Sigmoid colon (tissue), 7 donors: ENCODE results near the gene CCDC66. TPM values are rescaled to one million over a fixed set of nuclear protein-coding genes. Genes with fewer than 3 reads are reported as not detected.
"Not testable (repeated sequence)": the region's sequence is repeated elsewhere in the genome, so short reads cannot be mapped to it uniquely, and the experiment has no call there.

ENCODE experiments used
- DNase-seq: peaks from one replicate; pipeline ENCODE4 v3.0.0-alpha.2; 2019
- H3K27ac ChIP-seq, 4 donors: fragments of 200-600 bp; sonication (generic); one replicate each; pipeline ENCODE4 v1.5.1; 2016 to 2019; ENCODE audit warnings: mild to moderate bottlenecking in 1 of 4
- H3K27me3 ChIP-seq, 3 donors: fragments of 200-600 bp; sonication (generic); one replicate each; pipeline ENCODE4 v1.5.1; 2019; ENCODE audit warnings: mild to moderate bottlenecking in 1 of 3
- H3K36me3 ChIP-seq, 4 donors: fragments of 200-600 bp; sonication (generic); one replicate each; pipeline ENCODE4 v1.5.1; 2016 to 2019
- H3K4me1 ChIP-seq, 4 donors: fragments of 200-600 bp; sonication (generic); one replicate each; pipeline ENCODE4 v1.5.1; 2017 to 2019
- H3K4me3 ChIP-seq, 4 donors: fragments of 200-600 bp; sonication (generic); one replicate each; pipeline ENCODE4 v1.5.1; 2017 to 2019; ENCODE audit warnings: mild to moderate bottlenecking in 2 of 4, moderate library complexity in 1 of 4
- H3K9me3 ChIP-seq, 4 donors: fragments of 200-600 bp in 3 of 4; sonication (generic) in 3 of 4; one replicate each; pipeline versions ENCODE4 v1.5.1 to v1.6.1; 2013 to 2019
- CTCF ChIP-seq, 4 experiments: fragments of 450-650 bp in 3 of 4; fragments of 200-600 bp in 1 of 4; IDR thresholded peaks; one replicate each; pipeline ENCODE4 v1.5.1; 2016 to 2019; ENCODE audit warnings: antibody characterized with exemption in 4 of 4, mild to moderate bottlenecking in 3 of 4, moderate library complexity in 2 of 4
- EP300 ChIP-seq, 4 donors: sonication (generic); formaldehyde crosslinking; IDR thresholded peaks; one replicate each; pipeline ENCODE4 v1.6.1; 2017; ENCODE audit warnings: antibody characterized with exemption in 4 of 4
- POLR2A ChIP-seq, 2 donors: fragments of 450-650 bp; IDR thresholded peaks; one replicate each; pipeline ENCODE4 v1.6.1; 2016; ENCODE audit warnings: antibody characterized with exemption in 2 of 2, mild to moderate bottlenecking in 2 of 2, moderate library complexity in 2 of 2
- POLR2AphosphoS5 ChIP-seq, 4 donors: sonication (generic); formaldehyde crosslinking; IDR thresholded peaks; one replicate each; pipeline ENCODE4 v1.6.1; 2017; ENCODE audit warnings: antibody characterized with exemption in 4 of 4
- WGBS, 2 donors: extraction: QIAGEN DNeasy Blood & Tissue Kit; methylation state at CpG; one replicate each; pipeline ENCODE4 v1.1.7; 2013; 5-methylcytosine and 5-hydroxymethylcytosine counted together
- intact Hi-C: fragments of 100-400 bp; cut with DNase I; formaldehyde crosslinking; loops from one replicate; pipeline ENCODE4 v1.15.1; 2023
- polyA plus RNA-seq, 3 donors: library from polyadenylated mRNA; stranded (reverse); fragments of 200-250 nt; gene quantifications; one replicate each; pipeline ENCODE4 v1.2.3, GENCODE V29; 2013
- total RNA-seq, 4 donors: library from RNA; depleted of rRNA; stranded (reverse); fragments of >200 nt; gene quantifications; one replicate each; pipeline ENCODE4 v1.1.0, GENCODE V29; 2016
- donor health status: healthy with polysubstance abuse.
- donor health status: Bipolar disorder and iron deficiency.
- donor health status: healthy.

CCDC66 gene
- total and polyA plus RNA-seq, 7 donors: 4.2 to 86.1 (median 27.7) TPM

GRCh38 chr3:56591262-56591661 is 34.3 kb downstream of the CCDC66 start:
- H3K4me1 ChIP-seq: no peaks in the 10 kb centered on the region
- H3K27me3 ChIP-seq: no peaks in the 10 kb centered on the region
- no peak overlapping the region for H3K27ac ChIP-seq
- H3K9me3 ChIP-seq: no peaks in the 10 kb centered on the region
- WGBS, 2 donors: 22 to 57% methylated on average over 2 of the region's 2 CpGs
- peaks cover 0 to 33% (median 3%) of the 10 kb centered on the region in 4 donors for H3K36me3 ChIP-seq
- intact Hi-C loops: no loop called here
- DNase-seq: no peak
- TF ChIP-seq POLR2A (IDR thresholded peaks at IDR 0.05) (no peak), CTCF (IDR thresholded peaks at IDR 0.05) (no peak), EP300 (IDR thresholded peaks at IDR 0.05) (no peak), POLR2AphosphoS5 (IDR thresholded peaks at IDR 0.05) (no peak)
- H3K4me3 ChIP-seq: no peak overlapping the region

GRCh38 chr3:56593455-56594158 is 36.6 kb downstream of the CCDC66 start:
- Histone ChIP-seq H3K4me1 (no peaks in the 10 kb centered on the region), H3K27me3 (no peaks in the 10 kb centered on the region), H3K27ac (no peak overlapping the region), H3K4me3 (no peak overlapping the region), H3K9me3 (no peaks in the 10 kb centered on the region), H3K36me3 (peaks cover 0 to 51% (median 6%) of the 10 kb centered on the region in 4 donors)
- intact Hi-C loops: no loop called here
- WGBS, 2 donors: 72 to 93% methylated on average over 6 of the region's 6 CpGs
- DNase-seq: no peak
- TF ChIP-seq POLR2AphosphoS5 (IDR thresholded peaks at IDR 0.05) (no peak), EP300 (IDR thresholded peaks at IDR 0.05) (no peak), CTCF (IDR thresholded peaks at IDR 0.05) (no peak), POLR2A (IDR thresholded peaks at IDR 0.05) (no peak)

- Histone ChIP-seq H3K27me3 (no peaks in the 10 kb centered on the region), H3K36me3 (peaks cover 0 to 53% (median 6%) of the 10 kb centered on the region in 4 donors), H3K27ac (no peak overlapping the region), H3K4me3 (no peak overlapping the region), H3K4me1 (no peaks in the 10 kb centered on the region), H3K9me3 (no peaks in the 10 kb centered on the region)
- TF ChIP-seq POLR2AphosphoS5 (IDR thresholded peaks at IDR 0.05) (no peak), POLR2A (IDR thresholded peaks at IDR 0.05) (no peak), CTCF (IDR thresholded peaks at IDR 0.05) (no peak), EP300 (IDR thresholded peaks at IDR 0.05) (no peak)
- no peak for DNase-seq
- 88 to 95% methylated on average over 11 of the region's 11 CpGs for WGBS, 2 donors
- intact Hi-C loops: no loop called here
Measured at GRCh38 chr3:56595975-56596840, 39.2 kb downstream of the CCDC66 start.

GRCh38 chr3:56608479-56608878 is 51.5 kb downstream of the CCDC66 start:
- WGBS, 2 donors: 73 to 80% methylated on average over 1 to 2 of the region's 2 CpGs
- H3K9me3 ChIP-seq, H3K4me1 ChIP-seq, H3K27ac ChIP-seq, H3K27me3 ChIP-seq, DNase-seq, intact Hi-C loops, H3K4me3 ChIP-seq: not testable (repeated sequence)
- H3K36me3 ChIP-seq: peaks cover 10 to 36% (median 17%) of the 10 kb centered on the region in 4 donors

- Histone ChIP-seq H3K27ac (no peak overlapping the region), H3K9me3 (no peaks in the 10 kb centered on the region), H3K4me1 (peaks cover 0 to 7% (median 2%) of the 10 kb centered on the region in 4 donors), H3K36me3 (peaks cover 6 to 42% (median 12%) of the 10 kb centered on the region in 4 donors), H3K27me3 (no peaks in the 10 kb centered on the region), H3K4me3 (no peak overlapping the region)
- TF ChIP-seq POLR2A (IDR thresholded peaks at IDR 0.05) (no peak), CTCF (IDR thresholded peaks at IDR 0.05) (no peak), POLR2AphosphoS5 (IDR thresholded peaks at IDR 0.05) (no peak), EP300 (IDR thresholded peaks at IDR 0.05) (no peak)
- intact Hi-C loops: no loop called here
- no peak for DNase-seq
- 75 to 78% methylated on average over 7 of the region's 7 CpGs for WGBS, 2 donors
Measured at GRCh38 chr3:56610669-56611335, 53.8 kb downstream of the CCDC66 start.
